NCI-H748 treated with DMSO at 0.1 percent for 48 hours (cell line): Measurements from ENCODE around the gene RAB40C.

ENCODE experiments used
- DNase-seq: peaks from one replicate; lab custom pipeline; 2025; lab: John Stamatoyannopoulos, UW

Gene RAB40C

DNA sequence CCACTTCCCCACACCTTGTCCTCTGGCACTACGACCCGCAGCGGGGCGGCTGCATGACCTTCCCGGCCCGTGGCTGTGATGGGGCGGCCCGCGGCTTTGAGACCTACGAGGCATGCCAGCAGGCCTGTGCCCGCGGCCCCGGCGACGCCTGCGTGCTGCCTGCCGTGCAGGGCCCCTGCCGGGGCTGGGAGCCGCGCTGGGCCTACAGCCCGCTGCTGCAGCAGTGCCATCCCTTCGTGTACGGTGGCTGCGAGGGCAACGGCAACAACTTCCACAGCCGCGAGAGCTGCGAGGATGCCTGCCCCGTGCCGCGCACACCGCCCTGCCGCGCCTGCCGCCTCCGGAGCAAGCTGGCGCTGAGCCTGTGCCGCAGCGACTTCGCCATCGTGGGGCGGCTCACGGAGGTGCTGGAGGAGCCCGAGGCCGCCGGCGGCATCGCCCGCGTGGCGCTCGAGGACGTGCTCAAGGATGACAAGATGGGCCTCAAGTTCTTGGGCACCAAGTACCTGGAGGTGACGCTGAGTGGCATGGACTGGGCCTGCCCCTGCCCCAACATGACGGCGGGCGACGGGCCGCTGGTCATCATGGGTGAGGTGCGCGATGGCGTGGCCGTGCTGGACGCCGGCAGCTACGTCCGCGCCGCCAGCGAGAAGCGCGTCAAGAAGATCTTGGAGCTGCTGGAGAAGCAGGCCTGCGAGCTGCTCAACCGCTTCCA lies 43.6 kb downstream of the RAB40C start:
- DNase-seq, result no peak

- no peak for DNase-seq
Observed at GRCh38 chr16:634051-634670, 44.3 kb downstream of the RAB40C start.

- DNase-seq, result no peak
Observed at GRCh38 chr16:634996-635395, 45.1 kb downstream of the RAB40C start.

DNA sequence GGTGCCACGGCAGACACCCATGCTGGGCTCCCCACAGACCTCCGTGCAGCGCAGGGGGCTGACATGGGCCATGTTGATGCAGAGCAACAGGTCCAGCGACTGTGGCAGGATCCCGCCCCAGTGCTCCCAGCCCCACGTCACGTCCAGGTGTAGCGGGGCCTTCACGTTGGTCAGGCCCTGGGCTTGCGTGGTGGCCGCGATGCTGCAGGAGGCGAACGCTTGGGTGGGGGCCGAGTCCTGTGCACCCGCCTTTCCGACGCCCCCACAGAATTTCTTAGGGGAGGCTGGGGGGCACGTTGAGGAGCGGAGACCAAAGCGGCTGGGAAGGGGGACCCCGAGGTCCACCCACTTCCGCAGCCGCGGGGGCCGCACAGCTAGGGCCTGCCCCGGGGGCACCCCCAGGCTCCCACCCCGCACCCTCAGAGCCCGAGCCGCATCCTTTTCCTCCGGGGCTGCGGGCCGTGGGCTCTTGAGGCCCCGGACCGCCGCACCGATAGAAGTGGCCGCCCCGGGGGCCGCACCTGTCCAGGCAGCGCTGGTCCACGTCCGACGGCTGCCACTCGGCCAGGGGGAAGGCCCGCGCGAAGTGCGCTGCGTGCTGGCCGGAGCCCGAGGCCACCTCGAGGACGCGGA lies 45.8 kb downstream of the RAB40C start:
- DNase-seq, result no peak

DNA sequence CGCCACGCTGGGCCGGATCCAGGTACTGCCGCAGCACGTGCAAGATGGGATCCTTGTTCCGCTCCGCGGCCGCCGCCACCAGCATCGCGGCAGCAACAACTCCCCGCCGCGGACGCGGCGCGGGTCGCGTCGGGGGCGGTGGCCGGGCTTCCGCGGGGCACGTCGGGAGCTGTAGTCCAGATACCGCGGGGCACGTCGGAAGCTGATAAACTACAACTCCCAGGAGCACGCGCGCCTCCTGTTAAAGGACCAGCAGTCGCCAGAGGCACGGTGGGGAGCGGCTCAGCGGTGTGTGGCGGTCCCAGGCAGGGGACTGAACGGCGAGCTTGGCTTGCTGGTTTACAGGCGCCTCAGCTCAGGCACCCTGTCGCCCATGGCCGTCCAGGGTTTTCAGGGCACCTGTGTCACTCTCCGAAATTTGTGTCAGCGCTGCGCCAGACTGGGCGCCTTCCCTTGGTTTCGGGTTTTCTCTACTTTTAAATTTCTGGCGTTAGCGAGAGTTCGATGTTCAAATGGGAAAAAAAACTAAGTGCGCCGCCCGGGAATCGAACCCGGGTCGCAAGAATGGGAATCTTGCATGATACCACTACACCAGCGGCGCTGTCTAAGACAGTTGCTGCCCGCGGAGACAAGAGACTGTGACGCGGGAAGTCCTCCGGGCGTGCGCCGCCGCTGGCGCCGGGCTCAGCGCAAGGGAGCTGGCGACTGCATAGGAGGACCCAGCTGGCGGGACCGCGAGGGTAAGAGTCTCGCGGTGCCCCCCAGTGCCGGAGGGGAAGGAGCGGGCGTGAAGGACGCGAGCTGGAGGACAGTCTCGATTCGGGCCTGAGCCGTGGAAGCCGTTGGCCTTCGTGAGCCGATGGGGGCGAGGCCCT lies 46.6 kb downstream of the RAB40C start, which contains the start of gene METTL26:
TSS of gene METTL26 (minus strand) at position 100 of the 875 bp plus-strand sequence. CDS start at position 85, 15 bp downstream.
- DNase-seq, result peak; percentile 67

GRCh38 chr16:637081-638018 lies 47.5 kb downstream of the RAB40C start:
- DNase-seq, result no peak

GRCh38 chr16:638034-638543 lies 48.2 kb downstream of the RAB40C start:
- DNase-seq, result no peak

DNA sequence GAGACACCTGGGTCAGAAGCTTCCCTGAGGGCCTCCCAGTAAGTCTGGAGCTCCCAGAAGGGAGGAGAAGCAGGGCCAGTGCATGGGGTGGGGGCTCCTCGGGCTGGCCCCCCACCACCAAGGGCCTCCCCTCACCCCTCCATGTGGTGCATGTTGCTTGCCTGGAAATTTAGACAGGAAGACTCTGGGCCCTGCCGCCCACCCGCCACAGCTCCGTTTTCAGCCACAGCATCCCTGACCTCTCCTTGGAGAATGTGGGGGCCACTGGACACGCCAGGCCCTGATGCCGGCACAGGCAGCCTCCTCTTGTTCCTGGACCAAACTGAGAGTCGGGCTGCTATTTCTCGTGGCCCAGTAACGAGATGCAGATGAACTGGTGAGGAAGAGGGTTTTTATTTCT lies 49.0 kb downstream of the RAB40C start:
- no peak for DNase-seq

GRCh38 chr16:640614-641013 lies 50.7 kb downstream of the RAB40C start:
- DNase-seq, result no peak

DNA sequence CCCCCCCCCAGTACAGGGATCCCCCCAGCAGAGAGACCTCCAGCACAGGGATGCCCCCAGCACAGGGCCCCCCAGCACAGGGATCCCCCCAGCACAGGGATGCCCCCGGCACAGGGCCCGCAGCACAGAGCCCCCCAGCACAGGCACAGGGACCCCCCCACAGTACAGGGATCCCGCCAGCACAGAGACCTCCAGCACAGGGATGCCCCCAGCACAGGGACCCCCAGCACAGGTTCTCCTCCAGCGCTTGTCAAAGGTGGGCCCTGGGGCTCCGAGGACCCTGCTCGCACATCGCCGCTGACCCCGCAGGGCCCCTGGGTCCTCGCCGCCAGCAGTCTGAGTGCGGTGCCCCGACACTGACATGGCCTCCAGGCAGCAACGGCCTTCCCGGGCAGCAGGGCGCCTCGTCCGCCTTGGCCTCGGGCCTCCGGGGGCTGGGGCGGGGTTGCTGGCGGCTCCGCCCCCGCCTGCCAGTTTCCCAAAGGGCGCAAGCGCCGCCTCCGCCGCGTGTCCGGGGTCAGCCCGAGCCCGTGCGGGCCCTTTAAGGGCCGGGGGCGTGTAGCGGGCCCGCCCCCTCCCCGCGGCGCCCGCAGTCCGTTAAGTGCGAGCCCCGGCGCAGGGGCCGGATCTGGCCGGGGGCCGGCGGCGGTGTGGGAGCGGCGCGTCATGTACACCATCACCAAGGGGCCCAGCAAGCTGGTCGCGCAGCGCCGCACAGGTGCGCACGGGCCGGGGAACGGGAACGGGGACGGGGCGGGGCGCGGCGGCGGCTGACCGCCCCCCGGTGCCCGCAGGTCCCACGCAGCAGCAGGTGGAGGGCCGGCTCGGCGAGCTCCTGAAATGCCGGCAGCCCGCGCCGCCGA lies 51.7 kb downstream of the RAB40C start, which contains the start of gene MCRIP2:
TSS of gene MCRIP2 (plus strand) at position 503 of the 863 bp plus-strand sequence. CDS start at position 667, 164 bp downstream.
- DNase-seq, result peak; percentile 10

DNA sequence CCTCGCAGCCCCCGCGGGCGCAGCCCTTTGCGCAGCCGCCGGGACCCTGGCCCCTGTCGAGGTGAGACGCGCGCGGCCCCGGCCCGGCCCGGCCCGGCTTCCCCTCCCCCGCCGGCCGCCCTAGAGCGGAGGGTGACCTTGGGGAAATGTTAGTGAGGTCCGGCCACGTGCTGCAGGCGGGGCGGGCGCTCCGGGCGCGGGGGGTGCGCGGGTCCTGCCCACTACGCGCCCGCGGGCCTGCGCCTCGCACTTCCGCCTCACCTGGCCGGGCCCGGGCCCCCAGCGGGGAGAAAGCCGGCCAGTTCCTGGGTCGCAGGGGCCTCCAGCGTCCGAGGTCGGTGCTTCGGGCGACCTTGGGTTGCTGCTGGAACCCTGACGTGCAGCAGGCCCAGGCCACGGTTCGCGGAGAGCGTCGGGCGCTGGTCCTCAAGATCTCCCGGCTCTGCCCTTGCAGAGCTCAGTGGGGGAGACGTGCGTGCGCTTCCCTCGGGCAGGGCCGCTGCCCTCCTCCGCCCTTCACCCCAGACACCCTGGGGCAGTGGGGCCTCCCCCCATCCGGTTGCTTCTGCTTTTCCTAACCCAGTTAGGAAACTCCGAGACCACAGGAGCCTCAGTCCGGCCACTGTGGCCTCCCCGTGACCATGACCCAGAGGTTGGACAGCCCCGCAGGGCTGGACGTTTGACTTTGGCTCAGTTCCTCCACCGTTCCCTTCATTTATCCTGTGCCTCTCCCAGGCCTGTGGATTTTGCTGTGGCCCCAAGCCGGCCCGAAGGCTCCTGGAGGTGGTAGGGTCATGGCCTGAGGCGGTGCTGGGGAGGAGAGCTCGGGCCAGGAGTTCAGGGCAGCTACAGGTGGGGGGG lies 52.6 kb downstream of the RAB40C start:
- DNase-seq, result no peak

DNA sequence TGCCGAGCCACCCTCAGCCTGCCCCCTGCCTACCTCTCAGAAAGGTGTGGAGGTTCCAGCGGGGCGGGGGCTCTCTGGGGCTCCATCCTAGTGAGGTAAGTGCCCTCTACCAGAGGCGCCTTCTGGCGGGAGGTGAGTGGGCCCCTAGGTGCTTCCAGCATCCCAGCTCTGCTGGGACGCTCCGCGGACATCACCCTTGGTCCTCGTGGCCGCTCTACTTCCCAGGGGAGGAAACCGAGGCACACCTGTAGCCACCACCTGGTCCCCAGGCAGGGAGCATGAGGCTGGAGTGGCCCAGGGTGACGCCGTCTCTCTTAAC lies 53.1 kb downstream of the RAB40C start:
- no peak for DNase-seq

GRCh38 chr16:644556-644955 lies 54.7 kb downstream of the RAB40C start:
- no peak for DNase-seq

- no peak for DNase-seq
Observed at GRCh38 chr16:645852-646678, 56.2 kb downstream of the RAB40C start.

- no peak for DNase-seq
Observed at GRCh38 chr16:646679-647172, 56.9 kb downstream of the RAB40C start.

DNA sequence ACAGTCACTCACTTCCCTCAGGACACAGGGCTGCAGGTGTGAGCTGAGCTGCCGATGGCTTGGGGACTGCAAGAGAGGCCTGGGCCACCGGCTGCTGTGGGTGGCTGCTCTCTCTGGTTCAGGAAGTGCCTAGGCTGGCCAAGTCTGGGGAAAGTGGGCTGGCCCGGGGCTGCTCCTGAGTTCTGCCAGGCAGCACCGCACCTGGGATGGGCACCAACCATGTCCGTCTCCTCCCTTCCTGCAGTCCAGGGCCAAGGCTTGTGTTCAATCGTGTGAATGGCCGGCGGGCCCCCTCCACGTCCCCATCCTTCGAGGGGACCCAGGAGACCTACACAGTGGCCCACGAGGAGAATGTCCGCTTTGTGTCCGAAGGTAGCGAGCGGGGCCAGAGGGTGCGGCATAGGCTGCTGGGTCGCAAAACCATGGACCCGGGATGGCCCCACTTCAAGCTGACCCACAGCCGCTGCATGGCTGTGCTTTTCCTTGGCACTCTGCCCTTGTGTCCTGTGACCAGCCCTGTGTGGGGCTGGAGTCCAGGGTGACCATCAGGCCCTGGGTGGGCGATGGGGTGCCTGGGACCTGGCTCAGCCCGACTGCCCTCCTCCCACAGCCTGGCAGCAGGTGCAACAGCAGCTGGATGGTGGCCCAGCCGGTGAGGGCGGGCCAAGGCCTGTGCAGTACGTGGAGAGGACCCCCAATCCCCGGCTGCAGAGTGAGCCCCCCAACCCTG lies 57.5 kb downstream of the RAB40C start:
- DNase-seq, result no peak
